HG02870 (cell line): ENCODE results near the gene MED13L.
A peak's percentile ranks its signal among the peaks of the same experiment; 100 is the strongest.

Experiments used
- ATAC-seq: cut with Tn5 transposase; IDR thresholded peaks from one replicate; pipeline ENCODE4 v1.9.1; 2021; ENCODE audit warnings: mild to moderate bottlenecking, moderate library complexity; ENCODE audit not compliant: unreplicated experiment

MED13L gene

DNA sequence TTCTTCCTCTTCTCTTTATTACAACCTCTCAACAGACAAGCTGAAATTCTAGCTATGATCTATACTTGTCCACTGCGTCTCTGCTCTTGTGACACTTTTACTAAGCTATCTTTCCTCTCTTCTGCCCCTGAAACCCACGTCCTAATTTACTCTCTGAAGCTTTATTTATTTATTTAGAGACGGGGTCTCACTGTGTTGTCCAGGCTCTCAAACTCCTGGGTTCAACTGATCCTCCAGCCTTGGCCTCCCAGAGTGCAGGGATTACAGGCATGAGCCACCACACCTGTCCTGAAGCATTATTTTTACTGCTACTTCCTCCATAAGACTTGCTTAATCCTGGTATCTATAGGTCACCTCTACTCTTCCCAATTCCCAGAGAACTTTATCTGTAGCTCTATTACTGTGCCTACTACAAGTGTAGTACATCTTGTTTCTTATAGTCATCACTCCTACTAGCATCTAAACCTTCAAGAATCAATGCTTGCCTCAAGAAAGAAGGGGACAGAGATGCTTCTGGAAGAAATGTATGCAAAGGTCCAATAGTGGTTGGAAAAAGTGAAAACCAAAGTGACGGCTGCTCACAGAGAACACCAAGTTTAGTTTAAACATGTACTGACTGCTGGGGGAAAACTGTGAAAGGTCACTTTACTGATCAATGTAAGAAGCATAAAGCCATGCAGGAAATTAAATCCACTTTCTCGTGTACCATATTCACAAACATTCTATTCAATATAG is 61.3 kb downstream of the MED13L start:
- no peak for ATAC-seq

DNA sequence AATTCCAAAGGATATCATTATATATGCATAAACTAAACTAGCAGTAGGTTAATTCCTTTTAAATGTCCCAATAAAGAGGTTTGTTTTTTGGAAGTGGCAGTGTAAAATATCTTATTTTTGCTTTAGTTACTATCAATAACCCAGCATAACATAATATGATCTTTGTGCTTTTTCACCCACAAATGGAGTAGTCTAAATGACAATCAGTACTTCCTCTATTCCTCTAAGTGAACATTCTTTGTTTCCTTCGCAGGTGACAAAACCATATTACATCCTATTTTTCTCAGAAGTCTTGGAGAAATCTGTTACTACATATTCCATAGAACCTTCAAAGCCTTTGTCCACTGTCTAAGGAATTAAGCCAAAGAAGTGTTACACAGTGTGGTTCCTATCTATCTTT is 62.5 kb downstream of the MED13L start:
- ATAC-seq, result no peak

DNA sequence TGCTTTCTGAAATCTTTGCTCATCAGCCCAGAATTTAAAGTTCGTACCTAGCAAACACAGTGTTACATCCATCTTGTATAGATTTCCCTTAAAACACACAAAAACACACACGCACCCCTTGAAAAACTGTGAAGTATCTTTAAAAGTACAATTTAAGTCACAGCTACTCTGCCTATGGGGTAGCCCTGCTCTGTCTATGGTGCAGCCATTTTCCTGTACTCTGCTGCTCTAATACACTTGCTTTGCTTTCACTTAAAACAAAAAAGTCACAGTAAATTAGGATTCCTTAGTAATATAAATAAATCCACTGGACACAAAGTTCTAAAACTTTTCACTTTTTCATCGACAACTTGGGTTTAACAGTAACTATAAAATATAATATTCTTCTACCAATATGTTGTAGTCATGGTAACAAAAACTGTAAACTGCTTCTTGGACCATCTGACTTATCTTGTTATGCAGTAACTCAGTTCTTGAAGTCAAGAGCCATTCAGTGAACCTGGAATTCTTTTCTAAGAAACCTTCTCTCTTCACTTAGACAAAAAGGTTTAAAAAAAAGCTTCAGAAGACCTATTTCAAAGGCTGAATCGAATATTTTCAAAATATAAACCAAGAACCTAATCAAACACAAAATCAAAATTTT is 63.5 kb downstream of the MED13L start:
- ATAC-seq, result no peak

DNA sequence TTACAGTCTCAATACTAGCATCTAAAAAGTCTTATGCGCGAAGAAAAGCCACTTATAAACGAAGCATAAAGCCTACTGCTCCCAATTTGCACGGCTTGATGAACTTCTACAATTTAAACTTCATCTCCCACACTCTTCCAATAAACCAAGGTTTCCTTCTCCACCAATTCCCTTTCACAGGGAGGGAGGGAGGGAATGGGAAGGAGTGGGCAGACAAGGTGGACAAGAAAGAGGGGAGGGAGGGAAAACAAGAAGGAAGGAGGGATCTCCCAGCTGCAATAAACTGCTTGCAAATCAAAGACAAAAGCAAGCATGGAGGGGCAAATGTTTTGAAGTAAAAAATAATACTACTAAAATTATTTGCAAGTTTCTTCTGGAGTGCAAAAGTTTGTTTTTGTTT is 64.5 kb downstream of the MED13L start:
- ATAC-seq, result no peak

DNA sequence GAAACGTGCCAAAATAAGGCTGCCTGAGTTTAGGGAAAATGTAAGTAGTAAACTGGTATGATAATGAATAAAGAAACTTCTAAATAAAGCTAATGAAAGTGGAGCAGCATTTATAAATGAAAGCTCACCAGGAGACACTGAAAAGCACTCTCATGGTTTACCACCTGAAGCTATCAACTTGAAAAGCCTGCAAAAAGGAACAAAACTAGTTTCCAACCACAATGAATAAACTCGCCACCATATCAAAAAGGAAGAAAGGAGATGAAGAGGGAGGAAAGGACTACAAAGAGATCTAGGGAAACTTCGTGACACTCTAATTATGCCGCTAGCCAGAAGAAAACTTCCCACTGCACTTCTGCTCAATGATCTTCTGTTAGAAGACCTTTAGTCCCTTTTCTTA is 66.7 kb downstream of the MED13L start:
- ATAC-seq, result no peak

DNA sequence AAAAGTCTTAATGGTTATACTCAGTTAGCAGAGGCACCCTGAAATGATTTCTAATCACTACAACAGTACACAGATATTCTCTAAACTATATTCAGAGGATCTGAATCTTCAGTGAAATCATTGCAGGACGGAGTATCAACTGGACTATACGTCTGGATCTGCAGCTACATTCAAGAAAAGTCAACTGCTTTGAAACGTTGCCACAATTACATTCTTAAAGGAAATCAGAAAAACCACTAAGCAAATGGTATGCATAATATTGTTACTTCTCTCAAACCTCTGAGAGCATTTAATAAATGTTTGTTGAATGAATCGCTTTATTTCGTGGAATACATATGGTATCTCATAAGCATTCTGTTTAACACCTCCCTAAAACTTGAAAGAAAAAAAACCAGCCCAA is 67.4 kb downstream of the MED13L start:
- no peak for ATAC-seq

DNA sequence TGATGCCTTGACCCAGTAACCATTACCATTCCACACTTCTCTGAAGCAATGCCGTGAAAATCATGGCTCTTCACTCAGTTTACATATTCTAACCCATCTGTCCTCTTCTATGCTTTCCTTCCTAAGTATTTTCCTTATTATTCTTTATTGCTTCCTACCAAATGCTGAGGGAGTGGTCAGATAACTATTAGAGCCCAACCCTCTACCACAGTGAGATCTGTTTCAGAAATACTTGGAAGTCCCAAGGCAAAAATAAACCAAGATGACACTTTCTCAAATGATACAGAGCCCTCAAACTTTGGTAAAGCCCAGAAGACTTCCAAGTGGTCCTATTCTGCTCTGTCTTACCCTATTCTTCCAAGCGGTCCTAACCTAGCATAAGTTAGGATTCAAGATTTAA is 68.0 kb downstream of the MED13L start:
- no peak for ATAC-seq

DNA sequence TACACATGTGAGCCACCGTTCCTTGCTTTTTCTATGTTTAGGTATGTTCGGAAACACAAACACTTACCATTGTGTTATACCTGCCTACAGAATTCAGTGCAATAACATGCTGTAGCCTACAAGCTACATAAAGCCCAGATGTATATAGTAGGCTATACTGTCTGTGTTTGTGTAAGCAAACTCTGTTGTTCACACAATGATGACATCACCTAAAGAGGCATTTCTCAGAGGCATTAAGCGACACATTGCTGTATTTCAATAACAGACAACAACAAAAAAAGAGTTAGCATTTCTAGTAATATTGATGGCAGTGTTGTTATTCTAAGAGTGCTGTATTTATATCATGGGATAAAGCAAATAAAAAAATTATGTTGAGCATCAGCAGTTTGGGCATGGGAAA is 70.2 kb downstream of the MED13L start:
- ATAC-seq, result no peak

DNA sequence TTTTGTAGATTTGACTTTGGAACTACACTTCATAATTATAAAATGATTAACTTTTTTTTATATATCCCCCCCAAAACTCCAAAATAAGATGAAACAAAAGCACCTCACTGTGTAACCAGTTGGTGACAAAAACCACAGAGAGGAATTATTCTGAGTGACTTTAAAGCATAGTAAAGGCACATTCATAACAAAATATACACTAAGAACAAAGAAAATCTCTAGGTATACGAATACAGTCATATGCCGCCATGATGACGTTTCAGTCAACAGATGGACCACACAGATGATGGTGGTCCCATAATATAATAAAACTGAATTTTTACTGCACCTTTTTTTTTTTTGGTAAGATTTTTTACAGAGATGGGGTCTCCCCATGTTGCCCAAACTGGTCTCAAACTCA is 70.7 kb downstream of the MED13L start:
- ATAC-seq, result no peak

DNA sequence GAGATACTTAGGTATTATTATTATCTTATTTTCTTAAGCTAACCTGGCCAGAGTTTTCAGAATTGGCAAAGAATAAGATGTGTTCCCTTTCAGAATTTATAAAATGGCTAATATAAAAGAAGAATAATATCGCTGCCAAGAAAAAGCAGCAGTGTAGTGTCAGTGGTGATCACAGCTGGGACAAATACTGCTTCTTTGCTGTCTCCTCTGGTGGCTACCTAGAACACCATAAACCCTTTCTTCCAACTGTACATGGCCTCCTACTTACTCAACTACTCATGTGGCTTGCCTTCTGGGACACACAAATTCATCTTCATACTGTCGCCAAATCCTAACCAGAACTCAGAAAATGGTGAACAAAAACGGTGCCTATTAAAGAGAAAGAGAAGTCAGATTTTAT is 72.7 kb downstream of the MED13L start:
- no peak for ATAC-seq

DNA sequence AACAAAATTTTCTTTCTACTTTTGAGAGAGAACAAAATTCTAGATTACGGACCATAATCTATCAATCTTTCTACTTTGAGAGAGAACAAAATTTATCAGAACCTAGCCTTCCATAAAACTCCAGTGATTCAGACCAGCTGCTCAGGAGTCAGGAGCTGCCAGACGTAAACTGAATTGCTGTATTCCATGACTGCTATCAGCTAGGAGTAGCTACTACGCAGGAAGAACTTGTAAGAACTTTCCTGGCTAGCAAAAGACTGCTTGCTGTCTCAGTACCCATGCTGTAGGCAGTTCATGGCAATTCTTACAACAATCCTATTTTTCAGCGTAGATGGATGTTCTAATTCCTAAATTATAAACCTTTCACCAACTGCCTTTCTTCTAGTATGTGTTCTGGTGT is 73.3 kb downstream of the MED13L start:
- ATAC-seq, result no peak

DNA sequence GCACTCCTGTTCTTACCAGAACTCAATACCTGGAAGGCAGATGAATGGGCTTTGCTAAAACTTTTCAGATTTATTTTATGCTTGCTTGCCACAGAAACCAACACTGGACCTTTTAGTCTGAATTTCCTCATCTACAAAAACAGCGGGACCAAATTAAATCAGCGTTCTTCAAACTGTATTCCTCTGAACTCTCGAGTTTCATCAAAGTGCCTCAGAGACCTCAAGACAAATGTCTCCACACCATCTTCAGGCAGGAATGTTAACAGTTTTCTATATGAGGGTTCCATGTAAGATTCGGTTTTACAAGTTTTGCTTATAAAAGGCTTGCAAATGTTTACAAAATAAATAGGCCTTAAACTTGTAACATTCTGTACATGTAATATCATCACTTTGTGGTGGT is 74.6 kb downstream of the MED13L start:
- ATAC-seq, result no peak

DNA sequence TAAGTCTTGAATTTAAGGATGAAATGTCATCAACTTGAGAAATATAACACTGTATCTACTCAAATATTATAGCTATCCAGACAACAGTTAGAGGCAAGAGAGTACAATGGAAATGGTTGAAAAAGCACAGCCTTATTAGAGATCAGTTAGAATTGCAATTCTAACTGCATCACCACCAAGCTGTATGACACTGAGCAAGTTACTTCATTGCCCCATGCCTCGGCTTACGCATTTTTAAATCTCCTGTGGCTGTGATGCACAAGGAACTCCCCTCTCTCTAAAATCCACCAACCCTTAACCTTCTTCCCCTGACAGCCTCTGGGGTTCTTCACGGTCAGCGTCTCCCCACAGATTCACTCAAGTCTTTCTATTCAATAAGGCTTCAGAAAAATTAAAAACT is 75.1 kb downstream of the MED13L start:
- no peak for ATAC-seq

DNA sequence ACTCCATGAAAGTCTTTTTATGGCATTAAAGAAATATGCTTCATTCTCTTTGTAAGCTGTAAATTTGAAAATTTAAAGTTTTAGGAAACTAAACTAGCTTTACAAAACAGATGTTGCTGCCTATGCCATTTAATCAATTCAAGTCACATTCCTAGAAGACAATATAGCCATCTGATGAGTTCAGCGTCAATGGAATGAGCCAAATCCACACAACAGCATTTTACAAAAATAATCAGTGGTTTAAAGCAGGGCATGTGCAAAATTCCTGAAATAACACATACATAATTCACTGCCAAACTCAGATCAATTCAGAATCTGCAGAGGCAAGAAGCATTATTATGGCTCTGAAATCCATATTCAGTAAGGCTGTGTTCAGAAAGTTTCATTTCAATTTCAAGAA is 75.6 kb downstream of the MED13L start:
- ATAC-seq, result no peak

DNA sequence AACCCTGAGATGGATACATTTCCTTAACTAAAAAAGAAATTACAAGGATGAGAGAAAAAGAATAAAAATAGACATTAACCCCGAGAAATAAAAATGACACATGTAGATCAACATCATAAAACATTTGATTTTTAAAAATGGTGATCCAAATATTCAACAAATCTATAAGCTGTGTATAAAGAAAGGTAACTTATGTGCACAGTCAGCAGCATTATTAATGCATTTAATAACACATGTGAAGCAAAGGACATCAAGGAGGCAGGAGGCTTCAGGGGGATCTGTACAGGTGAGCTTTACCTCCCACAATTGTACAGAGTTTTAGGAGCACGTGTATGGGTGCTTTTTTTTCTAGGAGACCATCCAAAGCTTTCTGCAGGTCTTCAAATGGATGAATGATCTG is 76.1 kb downstream of the MED13L start:
- no peak for ATAC-seq

DNA sequence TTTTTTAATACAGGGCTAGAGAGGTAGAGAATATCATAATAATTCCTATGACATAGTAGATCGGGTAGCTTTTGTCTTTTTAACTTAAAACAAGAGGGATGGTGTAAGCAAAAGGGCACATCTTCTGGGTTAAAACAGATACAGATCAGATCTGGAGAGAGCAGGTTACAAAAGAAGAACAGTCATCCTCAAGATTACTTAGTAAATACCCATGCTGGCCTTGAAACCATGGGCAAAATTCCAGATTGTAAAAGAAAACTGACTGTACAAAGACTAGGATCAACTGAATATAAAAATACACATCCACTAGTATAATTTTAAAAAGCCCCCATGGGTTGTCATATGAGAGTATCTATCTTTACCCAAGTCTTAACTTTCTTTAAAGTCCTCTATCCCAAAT is 76.7 kb downstream of the MED13L start:
- ATAC-seq, result no peak

DNA sequence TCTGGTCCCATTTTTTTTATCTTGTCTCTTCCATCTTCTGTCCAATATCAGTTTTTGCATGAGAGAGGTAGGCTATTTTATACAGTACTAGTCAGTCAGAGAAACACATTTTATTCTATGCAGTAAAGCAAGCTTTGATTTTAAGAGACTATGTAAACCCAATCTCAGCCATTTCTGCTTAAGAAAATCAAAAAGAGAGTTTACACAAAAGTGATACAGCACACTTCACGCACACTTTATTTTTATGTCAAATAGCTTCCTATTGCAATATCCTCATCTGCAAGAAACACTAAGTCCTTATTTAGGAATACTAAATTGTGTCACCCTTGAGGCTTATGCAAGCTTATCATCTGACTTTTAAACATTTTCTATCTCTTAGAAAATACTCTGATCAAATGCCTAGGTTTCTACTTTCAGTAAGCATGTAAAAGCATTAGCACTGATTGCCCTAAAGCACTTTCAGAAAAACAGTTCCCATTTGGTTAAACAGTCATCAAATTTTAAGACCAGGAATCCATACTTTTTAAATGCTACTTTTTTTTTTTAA is 78.3 kb downstream of the MED13L start:
- no peak for ATAC-seq

DNA sequence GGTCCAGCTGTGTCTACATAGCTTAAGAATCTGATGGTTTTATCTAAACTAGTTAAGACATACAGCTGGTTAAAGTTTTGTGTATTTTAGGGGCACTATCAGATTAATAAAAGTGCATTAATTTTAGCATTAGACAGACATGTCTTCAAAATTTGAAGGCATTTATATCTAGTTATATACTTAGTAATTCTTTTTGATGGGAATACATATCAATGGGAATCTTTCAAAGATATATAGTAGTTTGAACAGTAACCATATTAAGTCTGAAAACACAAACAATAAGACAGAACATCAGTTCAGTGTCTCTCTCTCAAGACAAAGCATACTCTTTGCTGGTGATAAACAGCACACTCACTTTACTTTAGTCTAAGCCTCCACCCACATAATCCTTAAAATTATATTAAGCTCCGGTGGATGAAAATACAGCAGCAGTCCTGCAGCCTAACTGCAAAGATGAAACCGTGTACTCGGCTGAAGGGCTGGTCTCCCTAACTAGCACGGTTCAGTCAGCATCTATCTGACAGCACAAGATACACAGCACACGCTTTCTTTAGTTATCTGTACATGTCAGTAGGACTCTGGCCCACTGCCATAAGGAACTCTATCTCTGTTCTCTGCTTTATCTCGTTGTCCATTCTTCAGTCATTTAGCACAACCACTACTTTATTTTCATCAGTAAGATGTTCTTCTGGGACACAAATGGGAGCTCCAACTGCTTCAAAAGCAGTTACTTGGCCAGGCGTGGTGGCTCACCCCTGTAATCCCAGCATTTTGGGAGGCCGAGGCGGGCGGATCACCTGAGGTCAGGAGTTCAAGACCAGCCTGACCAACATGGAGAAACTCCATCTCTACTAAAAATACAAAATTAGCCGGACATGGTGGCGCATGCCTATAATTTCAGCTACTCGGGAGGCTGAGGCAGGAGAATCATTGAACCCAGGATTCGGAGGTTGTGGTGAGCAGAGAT is 80.5 kb downstream of the MED13L start:
- no peak for ATAC-seq

DNA sequence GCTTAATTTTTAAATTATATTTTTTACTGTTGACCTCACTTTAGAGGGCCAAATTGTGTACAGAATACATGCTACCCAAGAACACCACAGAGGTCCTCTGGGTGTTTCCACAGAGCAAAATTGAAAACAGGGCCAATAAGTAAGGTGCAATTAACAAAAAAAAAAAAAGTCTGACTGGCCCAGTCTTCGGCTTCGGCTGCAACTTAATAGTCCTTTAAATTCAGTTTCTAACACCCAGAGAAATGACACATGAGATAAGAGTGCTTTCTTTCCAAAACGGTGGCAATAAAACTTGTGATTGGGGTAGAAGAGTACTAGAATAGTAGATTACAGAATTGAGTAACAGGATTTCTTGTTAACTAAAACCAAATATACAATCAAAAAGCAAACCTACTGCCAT is 81.3 kb downstream of the MED13L start:
- no peak for ATAC-seq

DNA sequence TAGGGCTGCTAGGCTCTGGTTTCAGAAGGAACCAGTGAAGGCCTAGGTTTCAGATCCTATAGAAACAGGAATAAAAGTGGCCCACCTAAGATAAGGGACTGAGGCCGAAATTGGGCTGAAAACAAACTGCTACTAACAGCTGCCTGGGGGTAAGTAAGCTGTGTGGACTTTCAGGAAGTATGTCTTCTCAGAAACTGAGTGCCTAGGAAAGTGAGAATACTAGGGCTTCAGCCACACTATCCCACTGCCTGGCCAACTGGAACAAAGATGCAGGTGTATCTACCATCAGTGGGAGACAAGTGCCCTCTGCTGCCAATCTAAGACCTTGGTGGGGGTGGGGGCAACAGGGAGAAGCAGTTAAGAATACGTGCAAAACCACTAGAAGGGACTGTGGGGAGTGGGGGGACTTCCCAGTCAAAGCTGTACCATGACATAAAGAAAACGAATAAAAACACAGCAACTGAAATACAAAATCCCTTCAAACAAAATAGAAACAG is 82.5 kb downstream of the MED13L start:
- ATAC-seq, result peak; percentile 84

DNA sequence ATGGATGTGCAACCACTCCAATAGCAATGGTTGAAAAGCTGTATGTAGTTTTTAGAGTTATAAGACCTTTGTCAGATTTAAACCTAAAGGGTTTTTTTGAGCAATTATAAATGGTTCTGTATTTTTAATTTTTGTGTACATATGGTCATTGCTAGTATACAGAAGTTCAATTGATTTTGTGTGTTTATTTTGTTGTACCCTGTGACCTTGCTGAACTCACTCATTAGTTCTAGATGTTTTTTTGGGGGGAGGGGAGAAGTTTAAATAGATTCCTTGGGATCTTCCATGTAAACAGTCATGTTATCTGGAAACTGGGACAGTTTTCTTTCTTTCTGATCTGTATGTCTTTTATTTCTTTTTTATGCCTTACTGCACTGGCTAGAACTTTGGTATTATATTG is 87.8 kb downstream of the MED13L start:
- no peak for ATAC-seq
